NCI-H1436 (cell line): ENCODE results near the gene SF3A1.
A peak's percentile ranks its signal among the peaks of the same experiment; 100 is the strongest.

Experiments
- DNase-seq: peaks from one replicate; lab custom pipeline; 2025; lab: John Stamatoyannopoulos, UW

SF3A1 gene

DNA sequence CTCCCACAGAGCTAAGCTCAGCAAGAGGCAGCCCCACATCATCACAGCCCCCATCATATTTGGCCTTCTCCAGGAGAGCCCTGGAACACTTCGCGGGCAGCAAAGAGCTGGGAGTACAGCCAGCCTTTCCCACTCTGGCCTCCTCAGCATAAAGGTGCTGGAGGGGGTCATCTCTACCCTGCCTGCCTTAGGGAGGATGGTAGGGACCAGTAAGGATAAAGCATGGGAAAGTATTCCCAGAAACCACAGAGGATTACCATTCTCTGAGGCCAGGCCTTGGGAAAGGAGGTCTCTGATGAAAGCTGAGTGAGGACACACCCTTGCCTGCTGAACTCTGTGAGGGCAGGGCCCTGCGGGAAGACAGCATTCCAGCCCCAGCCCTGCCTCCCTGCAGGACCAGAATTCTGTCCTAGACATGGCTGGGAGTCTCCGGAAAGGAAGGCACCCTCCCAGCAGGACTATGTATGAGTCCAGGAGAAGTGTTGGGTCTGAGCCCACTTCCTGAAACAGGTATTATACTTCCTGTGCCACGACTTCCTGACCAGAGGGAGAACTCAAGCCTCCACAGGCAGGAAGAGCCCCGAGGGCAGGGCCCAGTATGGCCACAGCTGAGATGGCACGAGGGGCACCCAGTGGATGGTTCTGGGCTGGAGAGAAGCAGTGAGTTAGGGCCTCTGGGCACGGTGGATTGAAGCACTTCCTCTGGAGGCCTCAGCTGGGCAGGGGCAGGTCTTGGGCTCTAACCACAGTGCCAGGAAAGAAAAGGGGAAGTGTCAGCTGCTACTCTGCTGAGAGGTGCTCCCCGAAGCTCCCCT lies 54.5 kb downstream of the SF3A1 start:
- DNase-seq: no peak

DNA sequence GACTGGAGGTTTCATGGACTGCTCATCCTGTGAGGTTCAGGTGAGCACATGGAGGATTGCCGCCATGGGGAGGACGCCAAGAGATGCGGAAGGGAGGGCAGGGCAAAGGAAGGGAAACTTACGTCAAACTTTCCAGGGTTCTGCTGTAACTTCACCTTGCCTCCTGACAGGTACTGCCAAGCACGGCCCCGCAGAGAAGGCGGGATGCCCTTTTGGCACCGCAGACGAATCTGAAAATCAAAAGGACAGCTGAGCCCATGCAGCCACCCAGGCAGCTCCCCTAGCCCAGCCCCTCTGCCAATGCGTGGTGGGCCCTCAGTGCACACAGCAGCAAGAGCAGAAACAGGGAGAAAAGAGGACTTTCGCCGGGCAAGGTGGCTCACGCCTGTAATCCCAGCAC lies 57.4 kb downstream of the SF3A1 start:
- no peak for DNase-seq

DNA sequence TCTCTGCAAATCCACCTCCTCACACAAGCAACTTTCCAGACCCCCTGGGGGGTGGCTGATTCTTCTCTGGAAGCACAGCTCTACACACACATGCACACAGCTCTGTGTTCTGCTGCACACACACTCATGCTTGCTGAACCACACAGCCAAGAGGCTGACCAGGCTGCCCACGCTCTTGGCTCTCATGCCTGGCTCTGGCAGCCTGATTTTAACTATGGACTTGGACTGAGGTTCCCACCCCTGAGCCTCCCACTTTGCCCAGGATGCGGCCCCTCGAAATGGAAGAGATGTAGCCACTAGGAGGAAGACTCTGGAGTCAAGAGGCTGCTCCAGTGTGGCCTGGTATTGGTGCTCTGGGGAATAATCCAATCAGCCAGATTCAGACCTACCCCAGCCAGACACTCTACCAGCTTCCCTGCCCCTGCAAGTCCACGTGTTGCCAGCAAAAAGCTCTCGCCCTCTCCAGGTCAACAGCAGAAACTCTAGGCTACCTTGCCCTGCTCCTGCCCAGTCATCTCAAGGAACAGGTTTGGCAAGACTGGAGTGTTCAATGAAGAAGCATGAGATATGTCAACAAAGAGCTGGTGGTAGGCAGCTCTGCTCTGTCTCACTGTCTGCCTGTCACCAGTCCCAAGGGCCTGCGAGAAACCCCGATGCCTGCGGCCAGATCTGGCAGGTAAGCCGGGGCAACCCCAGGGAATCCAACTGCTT lies 58.5 kb downstream of the SF3A1 start:
- no peak for DNase-seq

DNA sequence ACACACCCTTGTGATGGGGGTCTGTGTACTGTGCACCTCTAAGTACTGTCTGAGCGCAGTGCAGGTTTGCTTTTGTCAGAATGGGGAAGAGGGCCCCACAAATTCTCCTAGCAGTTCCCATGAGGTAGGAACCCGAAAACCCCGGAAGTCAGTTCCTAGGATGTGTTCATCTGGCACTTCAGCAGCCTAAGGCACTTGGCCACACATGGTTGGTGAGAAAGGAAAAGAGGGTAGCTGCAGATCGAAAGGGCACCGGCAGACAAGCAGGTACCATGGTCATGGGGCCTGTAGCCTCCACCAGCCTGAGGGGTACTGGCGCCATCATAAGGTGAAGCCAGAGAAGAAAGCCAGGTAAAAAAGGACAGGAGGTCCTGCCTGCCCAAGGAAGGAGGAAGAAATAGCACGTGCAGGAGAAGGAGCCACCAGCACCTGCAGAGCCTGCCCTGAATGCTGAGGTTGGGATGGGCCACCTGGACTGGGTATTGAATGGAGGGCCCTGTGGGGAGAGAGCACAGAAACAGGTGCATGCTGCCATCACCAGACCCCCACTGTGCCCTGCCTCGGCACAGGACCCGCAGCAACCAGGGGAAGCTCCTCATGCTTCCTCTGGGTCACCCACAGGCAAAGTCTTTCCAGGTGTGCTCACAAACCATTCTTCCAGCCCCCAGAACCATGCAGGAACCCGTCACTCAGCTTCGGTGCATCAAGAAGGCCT lies 59.3 kb downstream of the SF3A1 start:
- DNase-seq: no peak

DNA sequence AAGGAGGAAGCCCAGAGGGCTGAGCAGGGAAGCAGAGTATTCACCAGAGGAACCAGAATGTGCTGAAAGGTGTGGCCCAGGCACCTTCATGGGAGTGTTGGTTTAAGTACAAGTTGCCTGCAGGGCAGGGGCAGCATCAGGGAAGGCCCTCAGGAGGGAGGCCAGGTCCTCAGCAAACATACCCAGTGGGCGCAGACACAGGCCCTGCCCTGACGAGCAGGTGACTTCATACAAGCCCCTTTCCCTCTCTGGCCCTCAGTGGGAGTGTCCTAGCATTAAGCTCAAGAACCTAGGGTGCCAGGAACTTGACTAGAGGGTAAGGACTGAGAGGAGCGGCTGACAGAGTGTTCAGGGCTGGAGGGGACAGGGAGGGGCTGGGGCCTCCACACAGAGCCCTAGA lies 59.9 kb downstream of the SF3A1 start:
- DNase-seq: no peak

DNA sequence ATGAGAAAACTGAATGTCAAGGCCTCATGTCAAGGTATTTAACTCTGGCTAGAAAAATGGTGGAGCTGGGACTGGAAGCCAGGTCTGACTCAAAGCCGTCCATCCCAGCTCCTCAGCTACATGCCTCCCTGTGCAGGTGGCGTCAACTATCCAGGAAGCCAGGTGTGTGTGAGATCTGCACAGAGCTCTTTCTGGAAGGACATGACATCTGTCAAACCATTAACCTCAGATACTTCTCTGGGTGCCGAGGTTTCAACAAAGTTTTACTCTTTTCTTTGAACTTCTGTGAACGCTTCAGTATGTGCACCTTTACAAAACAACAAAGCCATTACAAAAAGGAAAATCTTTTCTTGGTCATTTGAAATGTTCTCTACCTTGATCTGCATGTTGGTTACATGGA lies 60.4 kb downstream of the SF3A1 start:
- DNase-seq: no peak

DNA sequence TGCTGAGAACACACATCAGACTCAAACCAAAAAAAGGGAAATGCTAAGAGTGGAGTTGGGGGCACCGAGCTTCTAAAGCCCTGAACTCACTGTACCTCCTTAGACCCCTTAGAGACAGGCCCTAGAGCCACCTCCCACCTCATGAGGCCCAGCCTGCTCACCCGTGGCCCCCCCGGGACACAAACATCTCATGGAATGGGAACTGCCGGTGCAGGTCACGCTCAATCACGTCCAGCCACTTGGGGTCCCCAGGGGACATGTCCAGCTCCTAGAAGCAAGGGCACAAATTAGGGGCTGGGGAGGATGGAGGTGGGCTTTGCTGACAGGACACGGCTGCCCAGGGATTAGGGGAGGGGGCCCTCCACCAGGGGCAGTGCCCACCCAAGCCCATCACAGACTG lies 61.1 kb downstream of the SF3A1 start:
- no peak for DNase-seq

DNA sequence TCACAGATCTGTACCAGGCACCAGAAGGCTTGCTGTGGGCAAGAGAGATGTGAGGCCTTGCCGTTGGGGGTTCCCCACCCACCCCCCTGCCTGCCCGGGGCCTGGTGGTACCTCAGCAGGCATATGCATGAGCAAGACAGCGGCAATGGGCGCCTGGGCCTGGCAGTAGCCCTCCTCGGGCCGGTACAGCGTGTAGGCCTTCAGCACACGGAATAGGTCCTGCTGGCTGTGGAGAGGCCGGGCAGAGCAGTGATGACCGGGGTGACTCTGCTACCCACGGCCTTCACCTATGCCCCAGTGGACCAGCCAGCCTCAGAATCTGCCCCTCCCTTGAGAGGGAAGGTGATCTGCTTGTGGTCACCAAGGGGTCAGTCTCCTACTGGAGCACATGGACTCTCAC lies 61.9 kb downstream of the SF3A1 start:
- no peak for DNase-seq

DNA sequence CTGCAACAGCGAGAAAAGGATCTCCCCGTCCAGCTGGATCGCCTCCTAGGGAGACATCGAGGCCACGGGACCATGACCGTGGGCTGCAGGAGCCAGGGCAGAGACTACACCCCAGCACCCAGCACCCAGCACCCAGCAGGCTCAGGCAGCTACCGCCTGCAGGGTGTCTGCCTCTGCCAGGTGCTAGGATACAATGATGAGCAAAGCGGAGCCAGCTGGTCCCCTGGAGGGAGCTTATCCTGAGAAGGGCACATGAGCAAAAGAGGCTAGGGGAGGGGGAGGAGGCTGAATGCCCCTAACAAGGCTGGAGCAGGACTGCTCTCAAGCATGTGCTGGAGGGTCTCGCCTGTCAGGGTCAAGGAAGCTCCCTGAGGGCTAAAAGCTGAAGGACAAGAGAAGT lies 62.6 kb downstream of the SF3A1 start:
- no peak for DNase-seq

DNA sequence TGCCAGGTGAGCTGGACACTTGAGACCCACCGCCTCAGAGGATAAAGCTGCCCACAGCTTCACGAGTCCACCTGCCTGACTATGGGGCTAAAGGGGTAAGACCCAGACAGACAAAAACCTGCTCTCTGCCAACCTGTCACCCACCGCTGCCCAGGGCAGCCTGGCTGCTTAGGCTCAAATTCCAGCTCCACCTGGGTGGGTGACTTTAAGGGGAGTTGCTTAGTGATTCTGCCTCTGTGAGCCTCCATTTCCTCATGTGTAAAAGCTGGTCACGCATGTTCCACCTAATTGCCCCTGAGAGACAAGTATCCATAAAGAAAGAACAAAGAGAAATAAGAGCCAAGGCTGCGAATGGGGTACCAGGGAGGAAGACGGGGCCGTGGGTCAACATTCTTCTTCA lies 63.7 kb downstream of the SF3A1 start:
- no peak for DNase-seq

DNA sequence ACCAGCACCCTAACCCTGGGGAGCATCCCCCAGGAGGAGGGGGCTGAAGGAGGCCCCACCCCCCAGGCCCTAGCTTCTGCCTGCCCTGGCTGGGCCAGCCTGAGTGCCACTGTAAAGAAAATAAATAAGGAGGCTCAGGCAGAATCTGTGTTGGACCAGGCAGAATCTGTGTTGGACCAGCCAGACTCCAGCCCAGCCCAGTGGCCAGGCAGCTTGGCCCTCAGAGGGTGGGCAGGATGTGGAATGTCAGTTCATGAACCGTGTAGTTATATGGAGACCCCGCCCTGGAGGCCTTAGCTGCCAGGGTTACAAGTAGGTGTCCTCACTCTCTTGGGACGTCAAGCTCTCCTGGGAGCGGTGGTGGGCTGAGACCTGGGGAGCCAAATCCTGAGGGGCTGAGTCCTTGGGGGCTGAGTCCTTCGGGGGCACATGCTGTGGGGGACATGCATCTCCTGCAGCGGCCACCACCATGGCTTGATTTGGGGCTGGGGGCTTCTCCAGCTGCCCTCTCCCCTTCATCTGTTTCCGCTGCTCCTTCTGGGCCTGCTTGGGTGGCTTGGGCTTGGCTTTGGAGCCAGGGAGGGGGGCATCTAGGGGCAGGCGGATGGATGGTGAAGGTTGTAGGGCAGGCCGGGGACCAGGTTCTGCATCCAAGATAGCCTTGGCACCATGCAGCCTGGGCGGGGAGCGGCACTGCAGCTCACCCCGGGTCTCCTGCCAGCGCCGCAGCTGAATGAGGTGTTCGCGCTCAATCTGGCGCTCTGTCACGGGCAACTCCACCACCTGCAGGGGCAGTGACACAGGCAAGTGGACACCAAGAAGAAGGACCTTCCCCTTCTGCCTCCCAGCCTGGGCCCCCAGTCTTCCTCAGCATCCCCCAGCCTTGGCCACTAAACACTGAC lies 64.4 kb downstream of the SF3A1 start:
- DNase-seq: no peak

DNA sequence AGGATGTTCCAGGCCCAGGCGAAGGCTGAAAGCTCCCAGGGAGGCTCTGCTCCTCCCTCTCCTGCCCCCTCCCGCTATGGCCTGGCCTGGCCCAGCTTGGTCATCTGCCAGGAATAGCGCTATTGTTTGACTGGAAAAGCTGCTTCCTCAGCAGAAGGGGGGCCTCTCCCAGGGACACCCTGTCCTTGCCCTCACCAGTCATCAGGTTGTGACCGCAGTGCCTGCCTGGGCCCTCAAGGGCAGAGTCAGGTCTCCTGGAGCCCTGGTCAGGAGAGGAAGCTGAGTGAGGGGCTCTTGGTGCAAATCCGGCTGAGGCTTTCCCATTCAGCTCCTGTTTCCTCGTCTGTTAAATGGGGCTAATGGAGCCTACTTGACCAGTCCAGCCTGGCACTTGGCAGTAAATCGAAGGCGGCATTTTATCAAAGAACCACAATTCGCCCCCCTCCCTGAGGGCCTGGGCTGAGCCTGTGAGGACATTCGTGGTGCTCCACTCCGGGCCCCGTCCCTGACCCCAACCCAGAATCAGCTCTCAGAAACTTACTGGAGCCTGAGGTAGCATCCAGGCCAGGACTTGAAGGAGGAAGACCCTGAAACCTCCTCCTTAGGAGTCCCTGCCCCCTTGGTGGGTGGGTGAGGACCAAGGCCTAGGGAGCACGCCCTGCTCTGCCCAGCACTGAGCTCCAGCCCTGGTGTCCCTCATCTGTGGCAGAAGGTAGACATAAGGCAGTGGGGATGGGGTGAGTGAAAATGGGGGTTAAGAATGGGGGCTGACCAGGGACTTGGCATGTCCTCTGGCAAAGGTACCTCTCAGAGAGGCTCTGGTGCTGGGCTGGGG lies 65.4 kb downstream of the SF3A1 start:
- DNase-seq: no peak

DNA sequence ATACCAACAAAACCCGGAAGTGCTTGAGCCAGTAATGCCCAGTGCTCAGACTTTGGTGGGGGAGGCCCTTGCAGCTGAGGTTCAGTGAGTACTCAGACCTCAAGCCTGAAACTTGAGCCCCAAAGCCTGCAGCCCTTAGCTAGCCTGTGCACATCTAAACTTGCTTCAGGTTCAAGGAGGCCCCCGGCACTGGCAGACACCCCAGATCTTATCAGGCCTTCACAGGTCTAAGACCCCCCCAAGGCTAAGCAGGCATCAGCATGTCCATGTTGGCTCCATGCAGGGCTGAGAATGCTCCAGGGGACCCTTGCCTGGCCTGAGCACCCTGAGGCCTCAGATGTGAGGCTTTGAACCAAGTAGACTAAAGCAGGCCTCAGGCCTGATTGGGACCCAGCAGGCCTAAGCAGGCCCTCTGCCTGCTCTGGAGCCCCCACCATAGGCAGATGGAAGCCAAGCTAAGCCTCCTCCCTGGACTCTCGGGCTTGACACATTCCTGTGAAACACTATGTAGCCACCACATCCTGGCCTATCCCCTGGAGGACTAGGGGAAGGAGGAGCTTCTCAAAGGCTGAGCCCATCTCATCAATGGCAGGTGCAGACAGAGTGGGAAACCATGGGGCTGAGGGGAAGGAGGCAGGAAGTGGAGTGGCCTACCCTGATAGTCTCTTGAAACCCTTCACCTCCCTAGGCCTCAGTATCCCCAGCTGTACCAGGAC lies 66.2 kb downstream of the SF3A1 start:
- DNase-seq: no peak

DNA sequence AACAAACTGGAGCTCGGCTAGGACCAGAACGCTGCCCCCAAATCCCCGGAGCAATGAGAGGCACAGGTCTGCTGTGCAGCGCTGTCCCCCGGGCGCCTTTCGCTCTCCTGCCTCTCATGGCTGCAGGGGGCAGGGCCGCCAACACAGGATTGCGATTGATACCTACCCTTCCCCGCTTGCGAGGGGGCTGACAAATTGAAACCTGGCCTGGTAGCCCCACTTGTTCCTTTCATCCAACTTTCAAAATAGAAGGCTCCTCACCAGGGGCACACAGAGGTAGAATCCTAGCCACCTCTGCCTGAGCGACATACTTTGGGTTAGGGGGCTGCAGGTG lies 66.7 kb downstream of the SF3A1 start:
- DNase-seq: no peak

DNA sequence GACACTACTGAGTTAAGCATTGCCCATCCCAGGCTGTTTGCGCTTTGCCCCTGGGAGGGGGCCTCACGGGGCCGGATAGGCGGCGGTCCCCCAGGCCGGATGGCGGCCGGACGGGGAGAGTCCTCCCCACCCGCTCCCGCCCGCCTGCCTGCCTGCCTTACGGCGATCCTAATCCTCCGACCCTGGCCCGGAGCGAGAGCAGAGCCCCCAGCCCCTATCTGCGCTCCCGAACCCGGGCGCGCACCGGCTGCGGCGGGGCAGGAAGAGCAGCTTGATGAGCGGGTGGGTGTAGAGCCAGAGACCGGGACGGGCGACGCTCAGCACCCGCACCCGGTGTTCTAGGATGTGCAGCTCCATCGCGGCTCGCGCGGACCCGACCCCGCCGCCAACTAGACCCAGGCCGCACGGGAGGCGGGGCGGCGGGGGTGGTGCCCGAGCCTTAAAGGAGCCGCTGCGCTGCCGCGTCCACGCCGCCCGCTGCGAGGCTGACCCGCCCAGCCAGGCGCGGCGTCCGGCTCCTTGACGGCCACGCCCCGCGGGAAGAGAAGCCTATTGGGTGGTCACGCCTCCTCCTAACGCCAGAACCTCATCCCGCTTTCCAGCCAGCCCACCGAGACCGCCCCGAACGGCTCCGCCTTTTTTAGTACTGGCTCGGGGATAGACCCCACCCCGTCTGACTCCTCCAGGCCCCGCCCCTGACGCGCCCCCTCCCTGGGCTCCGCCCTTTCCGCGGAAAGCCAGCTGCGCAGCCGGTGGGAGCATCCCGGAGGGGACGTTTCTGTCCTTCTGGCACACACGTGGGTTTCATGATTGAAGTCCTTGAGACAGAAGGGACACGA lies 67.3 kb downstream of the SF3A1 start, which contains the start of gene CASTOR1:
Gene CASTOR1, minus strand, starts transcription at position 365 of the 839 bp plus-strand sequence. Its CDS starts 8 bp downstream, at position 357.
- DNase-seq: peak; percentile 92

DNA sequence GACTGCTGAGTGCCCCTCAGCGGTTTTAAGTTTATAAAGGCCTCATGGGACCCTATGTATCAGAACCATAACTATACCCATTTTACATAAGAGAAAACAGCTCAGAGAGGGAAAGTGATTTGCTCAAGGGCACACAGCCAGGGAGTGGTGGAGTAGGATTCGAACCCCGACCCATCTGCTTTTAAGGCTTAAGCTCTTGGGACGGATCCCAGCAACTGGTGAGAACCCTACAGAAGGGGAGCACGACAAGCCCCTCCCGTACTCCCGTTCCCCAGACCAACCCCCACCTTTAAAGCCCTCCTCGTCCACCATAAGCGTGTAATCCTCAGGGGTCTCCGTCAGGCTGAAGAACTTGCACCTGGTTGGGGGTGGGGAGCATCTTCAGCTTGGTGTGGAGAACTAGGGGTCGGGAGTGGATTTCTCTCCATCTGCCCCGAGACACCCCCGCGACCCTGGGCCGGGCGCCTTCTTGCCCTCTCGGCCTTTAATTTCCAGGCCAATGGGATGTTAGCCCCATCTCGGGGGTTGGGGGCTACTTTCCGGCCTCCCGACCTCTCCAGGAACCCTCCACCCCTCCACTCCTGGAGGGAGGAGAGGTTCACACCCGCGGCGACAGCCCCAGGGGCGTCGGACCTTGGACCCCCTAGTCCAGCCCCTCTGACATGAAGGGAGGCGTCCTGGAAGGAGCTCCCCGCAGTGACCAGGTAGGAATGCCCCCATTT lies 68.1 kb downstream of the SF3A1 start:
- DNase-seq: no peak

DNA sequence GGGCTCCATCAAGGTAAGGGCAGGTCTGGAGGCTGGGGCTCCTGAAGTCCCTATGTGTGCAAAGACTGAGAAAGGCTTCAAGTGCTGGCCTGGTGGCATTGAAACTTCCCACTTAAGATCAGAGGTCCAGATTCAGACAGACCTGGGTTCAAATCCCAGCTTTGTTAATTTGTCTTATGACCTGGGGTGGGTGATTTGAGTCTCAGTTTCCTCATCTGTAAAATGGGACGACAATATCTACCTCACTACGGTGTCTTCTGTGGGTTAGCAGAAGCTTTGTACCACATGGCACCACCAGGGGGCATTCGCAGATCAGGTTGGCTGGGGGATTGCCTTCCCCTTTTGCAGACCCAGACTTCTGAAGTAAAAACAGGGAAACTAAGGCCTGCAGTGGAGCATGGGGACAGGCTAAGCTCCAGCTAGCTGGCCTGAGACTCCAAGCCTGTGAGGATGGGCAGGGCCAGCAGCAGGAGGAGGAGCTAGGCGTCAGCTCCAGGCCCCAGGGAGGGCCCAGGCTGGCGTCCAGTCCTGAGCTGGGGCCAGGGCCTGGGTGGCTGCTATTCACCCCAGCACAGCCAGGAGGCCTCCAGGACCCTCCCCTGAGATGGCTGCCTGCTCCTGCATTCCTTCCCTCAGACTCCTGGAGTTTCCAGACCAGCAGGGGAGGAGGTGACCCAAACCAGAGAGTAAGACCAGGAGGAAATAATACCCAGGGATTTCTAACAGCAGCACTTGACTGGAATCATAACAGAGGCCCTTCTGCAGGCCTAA lies 68.9 kb downstream of the SF3A1 start:
- peak; percentile 72 for DNase-seq
